ENCODE measurements around the gene GSG1L.
A peak's percentile ranks its signal among the peaks of the same experiment; 100 is the strongest.

Gene GSG1L

DNA sequence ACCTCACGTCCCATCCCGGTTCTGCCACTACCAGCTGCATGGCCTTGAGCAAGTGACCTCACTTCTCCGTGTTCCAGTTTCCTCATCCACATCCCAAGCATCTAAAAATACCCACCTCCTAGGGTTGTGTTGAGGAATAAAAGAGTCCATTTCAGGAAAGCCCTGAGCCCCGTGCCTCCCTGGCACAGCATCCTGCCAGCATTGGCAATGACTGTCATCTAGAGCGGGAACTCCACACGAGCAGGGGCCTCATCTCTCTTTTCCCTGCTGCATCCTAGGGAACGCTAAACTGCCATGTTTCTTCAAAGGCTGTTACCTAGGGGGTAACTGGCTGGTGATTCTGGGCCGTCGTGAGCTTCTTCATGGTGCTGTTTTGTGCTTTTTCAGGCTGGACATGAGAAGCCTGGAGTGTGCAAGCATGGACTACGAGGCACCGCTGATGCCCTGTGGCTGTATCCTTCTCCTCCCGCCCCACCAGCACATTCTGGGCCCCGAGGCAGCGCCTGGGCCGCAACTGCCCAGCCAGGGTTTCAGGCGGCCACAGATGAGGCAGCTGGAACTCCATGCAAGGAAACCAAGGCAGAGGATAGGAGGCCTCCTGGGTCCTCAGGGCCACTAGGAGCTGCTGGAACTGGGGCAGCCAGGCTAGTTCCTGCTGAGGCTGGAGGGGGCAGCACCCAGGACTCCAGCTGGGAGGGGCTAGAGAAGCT, 292.2 kb downstream of the GSG1L start:
- DNase-seq (ENCODE audit: low read depth): no peak

DNA sequence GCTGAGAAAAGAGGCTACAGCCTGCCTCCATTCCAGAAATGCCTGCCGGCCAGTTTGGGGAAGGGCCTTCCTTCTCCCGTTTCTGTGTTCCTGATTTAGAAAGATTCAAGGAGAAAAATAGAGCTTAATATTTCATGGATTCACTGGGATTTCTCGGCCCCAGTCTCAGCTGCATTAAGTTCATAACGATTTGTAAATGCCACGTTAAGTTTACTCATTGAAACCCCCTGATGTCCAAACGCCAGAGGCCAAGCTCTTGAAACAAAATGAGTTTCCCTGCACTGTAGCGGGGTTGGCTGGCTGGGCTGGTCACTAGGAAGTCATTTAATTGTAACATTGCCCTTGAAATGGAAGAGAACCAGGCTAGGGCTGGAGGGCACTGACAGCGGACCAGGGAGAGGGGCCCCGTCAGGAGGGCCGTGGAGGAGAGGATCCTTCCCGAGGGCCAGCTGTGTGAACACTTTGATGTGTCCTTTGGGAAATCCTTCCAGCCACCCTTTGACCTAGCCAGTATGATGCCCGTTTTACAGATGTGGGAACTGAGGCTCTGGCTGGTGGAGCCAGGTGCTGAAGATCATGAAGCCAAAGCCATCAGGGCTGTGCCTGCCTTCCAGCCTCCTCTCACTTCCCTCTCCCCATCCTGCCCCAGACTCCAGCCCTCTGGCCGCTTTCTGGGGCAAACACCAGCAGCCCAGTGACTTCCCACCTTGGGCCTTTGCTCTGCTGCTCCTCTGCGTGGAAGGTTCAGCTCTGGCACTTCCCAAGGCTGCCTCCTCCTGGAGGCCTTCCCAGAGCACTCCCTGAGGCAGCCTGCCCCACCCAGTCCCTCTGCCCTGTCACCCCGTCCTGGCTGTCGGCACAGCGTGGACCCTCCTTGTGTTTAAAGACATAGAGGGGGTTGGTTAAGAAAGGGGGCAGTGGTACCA, 293.0 kb downstream of the GSG1L start:
- no peak for DNase-seq (ENCODE audit: low read depth)

DNA sequence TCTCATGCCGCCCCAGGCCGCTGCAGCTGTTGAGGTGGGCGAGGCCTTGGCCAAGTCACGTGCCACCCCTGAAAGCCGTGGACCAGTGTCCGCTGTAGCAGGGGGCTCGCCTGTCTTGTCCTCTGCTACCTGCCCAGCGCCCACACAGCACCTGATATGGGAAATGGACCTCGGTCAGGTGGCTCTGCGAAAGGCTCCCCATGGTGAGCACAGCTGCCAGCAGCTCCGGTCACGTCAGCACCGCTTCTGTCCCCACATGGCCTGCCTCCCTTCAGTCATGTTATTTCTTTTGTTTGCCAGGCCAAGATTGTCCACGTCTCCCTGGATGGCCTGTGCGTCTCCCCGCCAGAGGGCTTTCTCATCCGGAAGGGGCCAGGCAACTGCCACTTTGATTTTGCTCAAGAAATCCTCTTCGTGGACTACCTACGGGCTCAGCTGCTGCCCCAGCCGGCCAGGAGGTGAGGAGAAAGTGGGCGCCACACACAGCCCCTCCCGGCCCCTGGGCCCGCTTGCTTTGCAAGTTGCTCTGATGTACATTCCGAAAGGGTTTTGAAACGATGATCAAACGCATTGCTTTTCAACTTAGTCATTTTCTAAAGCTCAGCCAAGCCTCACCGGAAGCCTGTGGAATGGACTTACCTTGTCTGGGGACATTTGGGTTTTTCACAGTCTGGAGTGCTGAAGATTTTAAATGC, 293.8 kb downstream of the GSG1L start:
- DNase-seq (ENCODE audit: low read depth): peak; percentile 89

DNA sequence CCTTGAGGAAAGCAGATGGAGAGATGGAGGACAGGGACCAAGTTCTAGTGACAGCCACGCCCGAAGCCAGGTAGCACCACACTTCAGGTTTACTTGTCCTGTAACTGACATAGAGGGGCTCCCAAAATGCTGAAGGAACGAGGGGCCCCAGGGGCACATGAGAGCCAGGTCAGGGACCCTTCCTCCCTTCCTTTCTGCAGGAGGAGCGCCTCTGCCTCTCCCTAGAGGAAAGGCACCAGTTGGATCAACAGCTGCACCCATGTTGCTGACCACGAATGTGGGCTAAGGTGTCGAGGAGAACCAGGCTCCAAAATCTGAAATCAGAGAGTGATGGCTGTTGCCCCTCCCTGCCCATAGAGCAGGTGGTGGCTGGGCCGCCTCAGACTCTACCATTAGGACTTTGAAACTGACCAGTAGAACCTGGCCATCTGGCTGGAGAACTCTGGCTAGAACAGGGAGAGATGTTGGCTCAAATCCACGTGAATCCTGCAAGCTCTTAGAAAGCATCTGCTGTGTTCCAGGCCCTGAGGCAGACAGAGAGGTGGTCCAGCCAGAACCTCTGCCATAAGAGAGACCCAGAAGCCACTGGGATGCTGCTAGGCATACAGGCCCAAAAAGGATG, 294.8 kb downstream of the GSG1L start:
- DNase-seq (ENCODE audit: low read depth): no peak

DNA sequence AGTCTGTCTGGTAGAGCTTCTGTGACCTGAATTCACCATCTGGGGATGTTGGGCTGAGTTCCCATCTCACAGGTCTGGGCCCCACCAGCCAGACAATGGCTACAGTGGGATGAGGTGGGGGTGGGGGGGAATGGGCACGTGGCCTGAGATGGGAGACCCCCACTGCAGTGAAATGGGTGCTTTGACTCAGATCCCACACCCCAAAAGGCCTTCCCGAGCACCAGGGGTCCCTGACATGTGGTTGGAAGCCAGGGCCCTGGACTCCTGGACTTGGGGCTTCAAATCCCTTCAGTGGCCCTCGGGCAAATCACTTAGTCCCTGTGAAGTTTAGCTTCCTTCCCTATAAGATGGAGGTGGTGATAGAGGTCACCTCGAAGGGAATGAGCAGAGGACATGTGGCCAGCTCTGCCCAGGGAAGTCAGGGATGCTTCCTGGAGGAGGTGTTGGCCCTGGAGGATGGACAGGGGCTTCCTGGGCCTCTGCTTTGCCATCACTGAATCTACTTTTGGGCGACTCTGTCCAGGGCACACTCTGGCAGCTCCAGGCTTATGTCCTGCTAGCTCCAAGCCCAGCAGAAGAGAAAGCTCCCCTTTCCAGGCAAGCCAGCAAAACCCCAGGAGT, 295.4 kb downstream of the GSG1L start:
- no peak for DNase-seq (ENCODE audit: low read depth)

DNA sequence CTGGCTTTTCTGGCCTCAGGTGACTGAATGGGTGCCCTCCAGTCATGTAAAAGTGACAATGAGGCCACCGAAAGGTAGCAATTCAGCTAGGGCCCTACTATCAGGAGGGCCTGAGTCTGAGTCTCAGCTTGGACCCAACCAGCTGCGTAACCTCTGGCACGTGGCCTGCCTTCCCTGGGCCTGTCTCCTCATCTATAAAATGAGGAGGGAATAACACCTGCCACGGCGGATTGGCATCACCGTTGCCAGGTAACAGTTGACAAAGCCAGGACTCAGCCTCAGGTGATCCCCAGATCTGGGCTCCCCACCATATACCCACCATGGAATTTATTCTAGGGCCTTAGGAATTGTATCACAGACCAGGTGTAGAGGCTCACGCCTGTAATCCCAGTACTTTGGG, 296.4 kb downstream of the GSG1L start:
- no peak for DNase-seq (ENCODE audit: low read depth)

DNA sequence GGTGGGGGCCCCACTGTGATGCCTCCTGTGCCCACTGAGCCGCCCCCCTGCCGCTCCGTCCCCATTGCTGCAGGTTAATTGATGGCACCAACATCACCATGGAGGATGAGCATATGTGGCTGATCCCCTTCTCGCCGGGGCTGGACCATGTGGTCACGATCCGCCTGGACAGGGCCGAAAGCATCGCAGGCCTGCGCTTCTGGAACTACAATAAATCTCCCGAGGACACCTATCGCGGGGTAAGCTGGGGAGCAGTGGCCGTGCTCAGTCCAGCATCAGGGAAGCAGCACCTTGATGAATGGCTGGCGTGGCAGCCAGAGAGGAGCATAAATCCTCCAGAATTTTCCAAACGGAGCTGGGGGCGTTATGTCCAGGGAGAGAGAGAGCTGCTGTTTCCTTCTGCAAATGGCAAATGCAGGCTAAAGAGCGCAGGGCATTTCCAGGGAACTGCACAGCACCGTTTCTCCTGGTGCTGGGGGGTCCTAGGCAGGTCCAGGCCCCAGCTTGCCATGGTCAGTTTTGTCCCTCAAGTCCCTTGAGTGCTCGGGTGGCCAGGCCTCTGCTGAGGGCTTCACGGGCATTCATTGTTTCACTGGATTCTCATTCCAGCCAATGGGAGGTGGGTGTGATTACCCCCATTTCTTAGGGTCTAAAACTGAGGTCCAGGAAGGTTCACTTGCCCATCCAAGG, 297.1 kb downstream of the GSG1L start:
- no peak for DNase-seq (ENCODE audit: low read depth)

DNA sequence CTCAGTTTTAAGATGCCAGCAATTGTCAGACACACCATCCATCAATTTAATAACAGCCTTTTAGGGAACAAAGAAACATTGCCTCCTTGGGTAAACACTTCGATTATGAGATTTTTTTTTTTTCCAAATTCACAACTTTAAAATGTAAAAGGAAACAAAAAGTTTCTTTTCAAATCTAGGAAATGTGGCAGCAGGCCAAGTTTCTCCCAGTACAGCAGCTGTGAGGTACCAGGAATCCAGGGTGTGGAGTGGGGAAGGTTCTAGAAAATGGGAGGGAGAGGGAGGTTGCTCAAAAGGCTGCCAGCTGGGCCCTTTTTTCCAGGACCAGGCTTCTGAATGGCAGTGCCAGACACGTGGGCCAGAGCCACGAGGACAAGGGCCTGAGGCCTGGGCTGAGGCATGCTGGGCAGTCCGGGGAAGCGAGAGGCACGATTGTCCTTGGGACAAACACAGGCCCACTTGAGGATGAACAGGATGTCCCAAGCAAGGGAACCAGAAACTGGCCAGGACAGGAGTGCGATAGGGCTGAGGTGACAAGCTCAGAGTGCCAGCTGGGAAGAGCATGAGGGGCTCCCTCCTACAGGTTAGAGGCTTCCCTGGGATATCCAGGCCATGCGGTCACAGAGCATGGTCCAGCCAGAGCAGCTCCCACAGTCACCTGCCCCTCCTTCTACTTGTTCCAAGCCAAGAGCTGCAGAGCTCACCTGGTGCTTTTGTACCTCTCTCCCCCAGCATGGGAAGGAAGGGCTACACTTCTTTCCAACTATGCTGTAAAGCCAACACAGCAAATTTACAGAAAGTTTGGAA, 298.4 kb downstream of the GSG1L start:
- no peak for DNase-seq (ENCODE audit: low read depth)

DNA sequence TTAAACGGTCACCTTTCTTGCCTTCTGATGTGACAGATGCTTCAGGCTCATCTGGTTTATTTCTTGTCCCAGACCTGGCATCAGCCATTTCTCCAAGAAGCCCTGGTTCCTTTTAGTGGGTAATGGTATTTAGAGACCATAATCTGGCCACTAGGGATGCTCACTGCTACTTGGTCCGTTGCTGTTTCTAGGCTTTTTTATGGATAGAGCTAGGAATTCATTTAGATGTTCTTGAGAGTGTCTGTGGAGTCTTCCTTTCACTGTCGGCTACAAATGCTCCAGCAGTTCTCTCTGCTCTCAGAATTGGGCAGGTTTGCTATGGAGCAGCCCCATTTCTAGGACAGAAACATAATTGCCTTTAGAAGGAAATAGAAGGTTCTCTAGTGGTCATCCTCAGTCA, 299.1 kb downstream of the GSG1L start:
- no peak for DNase-seq (ENCODE audit: low read depth)

DNA sequence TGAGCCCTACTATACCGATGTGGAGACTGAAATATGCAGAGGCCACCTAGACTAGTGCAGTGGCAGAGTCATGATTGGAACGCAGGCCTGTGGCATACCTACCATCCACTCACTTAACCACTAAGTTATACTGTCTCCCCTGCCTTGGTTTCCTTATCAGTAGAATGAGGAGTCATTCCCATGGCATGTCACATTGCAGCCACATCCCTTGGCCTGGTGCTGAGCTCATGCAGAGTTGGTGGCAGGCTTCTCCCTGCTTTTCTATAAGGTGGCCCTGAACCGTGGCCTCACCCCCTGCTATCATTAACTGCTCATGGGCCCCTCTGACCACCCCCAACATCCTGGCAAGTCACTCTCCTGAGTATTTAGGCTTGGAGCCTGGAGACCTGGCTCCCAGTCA, 301.1 kb downstream of the GSG1L start:
- peak; percentile 69 for DNase-seq (ENCODE audit: low read depth)

DNA sequence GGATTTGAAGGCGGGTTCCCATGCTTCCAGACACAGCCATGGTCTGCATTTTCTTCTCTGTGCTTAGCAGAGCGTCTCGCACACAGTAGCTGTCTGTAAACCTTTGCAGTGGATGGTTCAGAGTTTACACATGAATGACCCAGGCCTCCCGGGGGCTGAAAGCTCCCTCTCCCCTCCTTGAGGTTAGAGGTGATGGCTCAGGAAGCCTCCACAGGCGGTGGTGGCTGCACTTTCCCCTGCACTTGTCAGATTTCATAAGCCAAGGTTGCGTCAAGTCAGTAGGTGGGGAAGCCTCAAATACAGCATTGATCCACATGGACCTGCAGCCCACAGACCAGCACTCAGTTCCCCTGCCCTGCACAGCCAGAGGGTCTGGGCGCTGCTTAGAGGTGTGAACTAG, 301.7 kb downstream of the GSG1L start:
- peak; percentile 29 for DNase-seq (ENCODE audit: low read depth)

DNA sequence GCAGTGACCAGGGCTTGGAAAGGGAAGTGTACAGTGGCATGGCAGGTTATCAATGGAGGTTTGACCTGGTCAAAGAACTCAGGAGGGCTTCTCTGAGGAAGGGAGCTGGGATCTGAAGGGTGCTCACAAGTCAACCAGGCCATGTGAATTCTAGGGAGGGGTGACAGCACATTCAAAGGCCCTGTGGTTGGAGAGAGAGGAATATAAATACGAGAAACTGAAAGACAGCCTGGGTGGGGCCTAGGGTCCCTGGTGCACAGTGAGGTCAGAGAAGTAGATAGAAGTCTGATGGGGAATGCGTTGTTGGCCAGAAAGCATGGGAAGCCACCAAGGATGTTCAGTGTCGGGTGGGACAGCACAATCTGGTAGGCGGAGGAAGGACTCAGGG, 302.7 kb downstream of the GSG1L start:
- no peak for DNase-seq (ENCODE audit: low read depth)

DNA sequence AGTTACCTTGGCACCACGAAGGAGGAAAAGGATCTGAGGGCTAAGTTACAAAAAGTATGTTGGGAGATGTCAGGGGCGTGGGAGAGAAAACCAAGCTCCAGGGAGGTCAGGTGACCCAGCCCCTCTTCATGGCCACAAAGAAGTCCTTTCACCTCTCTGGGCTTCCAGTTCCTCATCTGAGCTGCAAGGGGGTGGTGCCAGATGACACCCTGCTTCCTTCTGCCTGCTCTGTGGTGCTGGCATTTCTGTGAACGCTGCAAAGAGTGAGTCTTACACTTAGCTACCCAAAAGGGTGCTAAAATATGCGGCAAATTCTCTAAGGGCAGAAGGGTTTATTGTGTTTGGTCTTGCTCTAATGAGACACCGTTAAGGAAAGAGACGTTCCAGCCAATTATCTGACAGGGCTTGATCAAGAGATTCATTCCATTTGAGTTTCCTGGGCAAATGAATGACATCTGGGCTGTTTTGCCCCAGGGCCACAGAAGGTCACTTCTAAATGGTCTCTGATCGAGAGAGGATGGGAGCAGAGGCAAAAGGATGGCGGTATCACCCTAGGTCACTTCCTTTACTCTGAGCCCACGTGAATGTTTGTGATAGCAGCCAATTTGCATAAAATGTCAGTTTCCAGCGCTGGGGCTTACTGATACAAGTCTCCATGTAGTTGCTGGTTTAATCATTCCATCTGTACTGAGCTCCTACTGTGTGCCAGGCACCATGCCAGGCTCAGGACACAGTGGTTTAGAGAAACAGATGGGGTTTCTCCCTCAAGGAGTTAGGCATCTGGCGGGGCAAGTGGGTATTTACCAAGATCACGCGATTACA, 303.3 kb downstream of the GSG1L start:
- no peak for DNase-seq (ENCODE audit: low read depth)

DNA sequence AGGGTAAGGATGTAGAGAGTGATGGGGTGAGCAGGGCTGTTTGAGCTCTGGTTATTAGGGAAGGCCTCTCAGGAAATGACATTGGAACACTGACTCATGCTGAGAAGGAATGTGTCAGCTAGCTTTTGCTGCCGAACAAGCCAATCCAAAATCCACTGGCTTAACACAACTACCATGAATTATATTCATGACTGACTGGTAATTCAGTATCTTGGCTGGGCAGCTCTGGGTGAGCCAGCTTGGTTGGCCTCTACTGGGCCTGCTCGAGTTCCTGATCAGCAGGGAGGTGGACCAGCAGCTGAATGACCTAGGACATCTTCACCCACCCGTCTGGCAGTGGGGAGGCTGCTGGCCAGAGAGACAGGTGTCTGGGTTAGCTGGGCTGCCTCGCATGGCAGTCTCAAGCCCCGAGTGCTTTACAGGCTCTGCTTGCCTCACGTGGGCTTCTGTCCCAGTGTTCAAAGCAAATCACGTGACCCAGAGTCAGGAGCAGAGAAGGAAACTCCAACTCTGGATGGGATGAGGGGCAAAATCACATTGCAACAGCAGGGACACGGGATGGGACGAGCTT, 304.1 kb downstream of the GSG1L start:
- peak; percentile 79 for DNase-seq (ENCODE audit: low read depth)

DNA sequence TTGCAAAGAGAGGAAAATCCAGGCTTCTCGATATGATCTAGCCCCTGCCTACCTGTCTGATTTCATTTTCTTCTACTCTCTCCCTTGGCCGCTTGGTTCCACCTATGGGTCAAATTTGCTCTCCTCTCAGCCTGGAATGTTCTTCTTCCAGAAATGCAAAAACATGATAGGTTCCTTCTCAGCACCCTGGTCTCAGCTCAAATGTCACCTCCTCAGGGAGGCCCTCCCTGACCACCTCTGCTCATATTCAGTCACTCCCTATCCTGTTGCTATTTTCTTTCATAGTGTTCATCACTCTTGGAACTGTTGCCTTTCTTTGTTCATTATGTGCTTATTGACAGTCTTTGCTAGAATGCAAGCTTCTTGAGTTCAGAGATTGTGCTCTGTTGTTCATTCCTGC, 305.0 kb downstream of the GSG1L start:
- DNase-seq (ENCODE audit: low read depth): no peak

DNA sequence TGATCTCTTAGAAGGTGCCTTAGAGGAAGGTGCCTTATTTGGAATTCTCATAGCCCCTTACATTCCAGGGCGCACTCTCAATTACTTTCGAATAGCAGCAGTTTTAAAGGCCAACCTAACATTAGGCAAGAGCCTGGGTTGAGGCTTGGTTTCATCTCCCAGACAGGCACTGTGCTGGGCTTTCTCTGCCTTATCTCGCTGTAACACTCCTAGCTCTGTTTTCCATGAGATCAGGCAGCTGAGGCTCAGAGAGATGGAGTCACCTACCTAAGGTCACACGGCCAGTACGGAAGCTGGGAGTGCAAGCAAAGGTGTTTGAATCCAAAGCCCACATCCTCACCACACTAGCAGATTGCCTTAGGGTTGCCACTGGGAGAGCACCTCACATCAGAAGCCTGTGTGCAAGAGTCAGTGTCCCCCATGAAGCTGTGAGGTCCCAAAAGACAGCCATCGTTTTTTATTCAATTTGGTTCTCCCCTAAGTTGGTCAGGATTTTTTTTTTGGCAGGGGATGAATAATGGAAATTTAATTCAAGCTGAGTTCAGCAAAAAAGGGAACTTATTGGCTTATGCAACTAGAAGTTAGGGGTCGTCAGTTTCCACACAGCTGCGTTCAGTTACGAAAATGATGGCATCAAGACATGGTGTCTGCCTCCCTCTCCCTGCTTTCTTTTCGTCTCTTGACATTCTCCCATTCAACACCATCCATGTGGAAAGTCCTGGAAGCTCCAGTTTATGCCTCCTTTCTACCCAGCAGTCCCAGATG, 307.1 kb downstream of the GSG1L start:
- no peak for DNase-seq (ENCODE audit: low read depth)

DNA sequence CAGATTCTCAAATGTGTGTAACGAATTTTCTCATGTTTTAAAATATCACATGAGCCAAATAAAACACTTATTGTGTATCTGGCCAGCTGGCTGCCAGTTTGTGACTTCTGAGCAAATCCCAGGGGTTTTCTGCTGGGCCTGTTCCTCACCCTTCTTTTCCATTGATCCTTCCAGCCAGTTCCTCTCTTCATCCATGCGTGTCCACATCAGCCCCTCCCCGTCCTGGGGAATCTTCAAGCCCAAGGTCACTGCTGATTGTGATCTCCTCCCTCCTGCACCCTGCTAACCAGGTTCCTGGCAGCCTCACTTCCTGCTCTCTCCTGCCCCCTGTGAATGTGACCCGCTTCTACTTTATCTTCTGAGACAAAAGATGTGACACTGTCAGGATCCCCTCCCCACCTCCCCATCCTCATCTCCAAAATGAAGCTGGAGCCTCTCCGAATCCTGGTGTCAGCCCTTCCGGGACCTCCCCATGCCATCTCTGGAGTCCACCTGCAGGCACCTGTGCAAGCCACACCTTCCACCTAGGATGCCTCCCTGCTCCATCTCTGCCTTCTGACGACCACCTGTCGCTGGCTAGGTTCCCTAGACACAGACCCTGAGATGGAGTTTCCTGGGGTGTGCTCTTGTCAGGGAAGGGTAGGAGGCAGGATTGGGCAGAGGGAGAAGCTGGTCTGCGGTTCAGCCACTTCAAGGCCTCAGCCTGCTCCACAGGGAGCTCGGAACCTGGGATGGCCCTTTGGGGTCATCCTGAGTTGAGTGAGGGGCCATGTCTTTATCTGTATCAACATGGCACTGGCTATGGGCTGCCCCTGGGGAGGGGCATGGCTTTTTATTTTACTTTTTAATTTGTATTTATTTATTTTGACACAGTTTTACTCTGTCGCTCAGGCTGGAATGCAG, 308.5 kb downstream of the GSG1L start:
- no peak for DNase-seq (ENCODE audit: low read depth)

All from iris pigment epithelial cell (primary cell).